ENCODE data around the gene CCDC86. TPM values are rescaled to one million over a fixed set of nuclear protein-coding genes. Genes with fewer than 3 reads are reported as not detected.
A peak's percentile ranks its signal among the peaks of the same experiment; 100 is the strongest.

The CCDC86 gene
- total RNA-seq, 2 donors from 2014 or later, result 10.9 to 32.1 TPM

DNA sequence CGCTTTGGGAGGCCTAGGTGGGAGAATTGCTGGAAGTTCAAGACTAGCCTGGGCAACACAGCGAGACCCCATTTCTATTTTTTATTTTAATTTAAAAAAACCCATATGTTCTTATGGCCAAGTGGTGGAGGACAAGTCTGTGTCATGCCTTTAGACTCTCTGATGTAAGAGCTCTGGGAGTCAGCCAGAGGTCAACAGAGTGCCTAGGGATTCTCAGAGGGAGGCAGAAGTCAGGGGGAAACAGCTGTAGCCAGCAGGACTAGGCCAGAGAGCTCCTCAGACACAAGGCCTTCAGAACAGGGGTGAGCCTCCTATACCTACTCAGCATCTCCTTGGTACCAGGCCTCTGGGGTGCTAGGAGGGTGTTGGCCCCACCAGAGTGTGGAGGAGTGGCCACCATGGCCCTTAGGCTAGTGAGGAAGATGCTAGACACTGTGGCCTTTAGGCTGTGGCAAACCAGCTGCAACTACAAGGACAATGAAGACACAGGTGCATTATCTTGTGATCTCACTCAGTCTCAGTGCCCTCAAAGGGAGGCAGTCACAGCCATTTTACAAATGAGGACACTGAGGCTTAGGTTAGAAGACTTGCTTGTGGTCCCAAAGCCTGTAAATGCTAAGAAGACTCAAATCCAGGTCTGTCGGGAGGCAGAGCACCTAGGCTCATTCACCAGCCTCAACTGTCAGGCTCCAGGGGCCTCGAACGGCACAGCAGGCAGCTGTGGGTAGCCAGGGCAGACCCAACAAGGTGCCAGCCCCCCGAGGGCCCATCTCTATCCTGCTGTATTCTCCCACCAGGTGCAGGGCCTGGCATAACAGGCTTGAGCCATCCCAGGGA, 30.4 kb downstream of the CCDC86 start:
- peak overlapping the region; percentile 36 for H3K27ac ChIP-seq
- H3K27me3 ChIP-seq, result no peaks in the 10 kb centered on the region
- intact Hi-C loops (cut with DNase I), result no loop called here
- H3K4me3 ChIP-seq, result no peak overlapping the region
- DNase-seq, result peak; percentile 37
- no peaks in the 10 kb centered on the region for H3K36me3 ChIP-seq
- peak overlapping the region in 1 of 2 donors; percentile 14 for H3K9ac ChIP-seq (ENCODE audit: low read depth in 2 of 2, low read length in 2 of 2)
- H3K9me3 ChIP-seq, result no peaks in the 10 kb centered on the region
- no peaks in the 10 kb centered on the region for H3K4me1 ChIP-seq
- TF ChIP-seq, protein P1, sequence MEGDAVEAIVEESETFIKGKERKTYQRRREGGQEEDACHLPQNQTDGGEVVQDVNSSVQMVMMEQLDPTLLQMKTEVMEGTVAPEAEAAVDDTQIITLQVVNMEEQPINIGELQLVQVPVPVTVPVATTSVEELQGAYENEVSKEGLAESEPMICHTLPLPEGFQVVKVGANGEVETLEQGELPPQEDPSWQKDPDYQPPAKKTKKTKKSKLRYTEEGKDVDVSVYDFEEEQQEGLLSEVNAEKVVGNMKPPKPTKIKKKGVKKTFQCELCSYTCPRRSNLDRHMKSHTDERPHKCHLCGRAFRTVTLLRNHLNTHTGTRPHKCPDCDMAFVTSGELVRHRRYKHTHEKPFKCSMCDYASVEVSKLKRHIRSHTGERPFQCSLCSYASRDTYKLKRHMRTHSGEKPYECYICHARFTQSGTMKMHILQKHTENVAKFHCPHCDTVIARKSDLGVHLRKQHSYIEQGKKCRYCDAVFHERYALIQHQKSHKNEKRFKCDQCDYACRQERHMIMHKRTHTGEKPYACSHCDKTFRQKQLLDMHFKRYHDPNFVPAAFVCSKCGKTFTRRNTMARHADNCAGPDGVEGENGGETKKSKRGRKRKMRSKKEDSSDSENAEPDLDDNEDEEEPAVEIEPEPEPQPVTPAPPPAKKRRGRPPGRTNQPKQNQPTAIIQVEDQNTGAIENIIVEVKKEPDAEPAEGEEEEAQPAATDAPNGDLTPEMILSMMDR (IDR thresholded peaks at IDR 0.05), result no peak

DNA sequence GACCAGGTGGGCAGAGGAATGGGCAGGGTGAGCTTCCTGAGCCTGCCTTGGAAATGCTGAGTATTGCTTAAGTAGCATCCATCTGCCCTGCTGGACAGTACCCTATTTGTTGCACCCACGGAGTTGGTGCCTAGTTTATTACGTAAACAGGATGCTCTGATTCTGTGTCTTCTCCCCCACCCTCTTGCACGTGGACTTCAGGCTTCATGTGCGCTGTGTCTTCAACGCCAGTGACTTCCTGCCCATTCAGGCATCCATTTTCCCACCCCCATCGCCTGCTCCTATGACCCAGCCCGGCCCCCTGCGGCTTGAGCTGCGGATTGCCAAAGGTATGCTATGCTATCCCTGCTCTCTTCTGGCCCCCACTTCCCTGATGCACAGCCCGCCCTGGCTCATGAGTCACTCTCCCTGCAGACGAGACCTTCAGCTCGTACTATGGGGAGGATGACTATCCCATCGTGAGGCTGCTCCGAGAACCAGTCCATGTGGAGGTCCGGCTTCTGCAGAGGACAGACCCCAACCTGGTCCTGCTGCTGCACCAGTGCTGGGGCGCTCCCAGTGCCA, 31.1 kb downstream of the CCDC86 start:
- Histone ChIP-seq H3K9me3 (no peaks in the 10 kb centered on the region), H3K4me1 (no peaks in the 10 kb centered on the region), H3K4me3 (no peak overlapping the region), H3K36me3 (no peaks in the 10 kb centered on the region), H3K27me3 (no peaks in the 10 kb centered on the region), H3K9ac (ENCODE audit: low read depth in 2 of 2, low read length in 2 of 2) (no peak overlapping the region), H3K27ac (peak overlapping the region; percentile 36)
- DNase-seq, result no peak
- TF ChIP-seq, protein P1 (IDR thresholded peaks at IDR 0.05), result no peak
- intact Hi-C loops (cut with DNase I), result no loop called here

- Histone ChIP-seq H3K27ac (no peak overlapping the region), H3K9me3 (no peaks in the 10 kb centered on the region), H3K27me3 (no peaks in the 10 kb centered on the region), H3K4me1 (no peaks in the 10 kb centered on the region), H3K36me3 (no peaks in the 10 kb centered on the region), H3K9ac (ENCODE audit: low read depth in 2 of 2, low read length in 2 of 2) (no peak overlapping the region), H3K4me3 (no peak overlapping the region)
- no peak for DNase-seq
- intact Hi-C loops (cut with DNase I), result no loop called here
- TF ChIP-seq, protein P1 (IDR thresholded peaks at IDR 0.05), result no peak
Measured at GRCh38 chr11:60873533-60873932, 31.6 kb downstream of the CCDC86 start.

- Histone ChIP-seq H3K4me3 (no peak overlapping the region), H3K27me3 (no peaks in the 10 kb centered on the region), H3K27ac (no peak overlapping the region), H3K36me3 (no peaks in the 10 kb centered on the region), H3K9ac (ENCODE audit: low read depth in 2 of 2, low read length in 2 of 2) (no peak overlapping the region), H3K9me3 (no peaks in the 10 kb centered on the region), H3K4me1 (no peaks in the 10 kb centered on the region)
- DNase-seq, result no peak
- TF ChIP-seq, protein P1 (IDR thresholded peaks at IDR 0.05), result no peak
- intact Hi-C loops (cut with DNase I), result no loop called here
Measured at GRCh38 chr11:60874421-60875365, 32.8 kb downstream of the CCDC86 start.
